K562 (cell line): Measurements from ENCODE around the gene TRIM47. TPM values are rescaled to one million over a fixed set of nuclear protein-coding genes. Genes with fewer than 3 reads are reported as not detected.

Experiments
- DACH1 ChIP-seq: fragments of 450-650 bp; IDR thresholded peaks from 2 replicates; pipeline ENCODE4 v1.6.1; 2018; ENCODE audit not compliant: partially characterized antibody
- DIDO1 ChIP-seq: fragments of 450-650 bp; IDR thresholded peaks from 2 replicates; pipeline ENCODE4 v1.6.1; 2016; ENCODE audit warnings: low read depth, missing biosample characterization, missing genetic modification characterization
- FOXK1 ChIP-seq: sonication (generic); formaldehyde crosslinking; IDR thresholded peaks from 2 replicates; pipeline ENCODE4 v1.8.0; 2022; ENCODE audit warnings: missing genetic modification reagents, mild to moderate bottlenecking, borderline replicate concordance
- GATA2 ChIP-seq: sonication (generic); formaldehyde crosslinking; IDR thresholded peaks from 2 replicates; pipeline ENCODE4 v1.4.0; 2020; ENCODE audit warnings: mild to moderate bottlenecking, missing genetic modification reagents
- GATAD2A ChIP-seq: fragments of 450-650 bp; IDR thresholded peaks from 2 replicates; pipeline ENCODE4 v1.6.1; 2017
- HNRNPL ChIP-seq: fragments of 200-400 bp; formaldehyde crosslinking; IDR thresholded peaks from 2 replicates; pipeline ENCODE4 v1.6.1; 2017; ENCODE audit warnings: low read depth, mild to moderate bottlenecking, low read length
- ID3 ChIP-seq, 2 experiments: fragments of 250-450 bp in 1 of 2; fragments of 450-650 bp in 1 of 2; sonication (Bioruptor Pico) in 1 of 2; IDR thresholded peaks; 2 replicates each; pipeline versions ENCODE4 v1.6.1 to v1.8.0; 2016 to 2021; ENCODE audit warnings: mild to moderate bottlenecking in 2 of 2, moderate library complexity in 2 of 2, missing compliant biosample characterization in 1 of 2, missing genetic modification characterization in 1 of 2
- KAT8 ChIP-seq: fragments of 450-650 bp; IDR thresholded peaks from 2 replicates; pipeline ENCODE4 v1.6.1; 2016; ENCODE audit warnings: low read depth, mild to moderate bottlenecking
- LEF1 ChIP-seq: fragments of 450-650 bp; IDR thresholded peaks from 2 replicates; pipeline ENCODE4 v1.6.1; 2016; ENCODE audit warnings: mild to moderate bottlenecking
- MTA1 ChIP-seq: fragments of 450-650 bp; IDR thresholded peaks from 2 replicates; pipeline ENCODE4 v1.6.1; 2017; ENCODE audit warnings: borderline replicate concordance
- NFIX ChIP-seq: fragments of 250-450 bp; sonication (Bioruptor Pico); IDR thresholded peaks from 2 replicates; pipeline ENCODE4 v1.4.0; 2020; ENCODE audit warnings: low read depth, mild to moderate bottlenecking, moderate library complexity
- NFXL1 ChIP-seq: fragments of 450-650 bp; formaldehyde crosslinking; IDR thresholded peaks from 2 replicates; pipeline ENCODE4 v1.4.0; 2021; ENCODE audit warnings: mild to moderate bottlenecking
- NRF1 ChIP-seq, 2 experiments: fragments of 450-650 bp; IDR thresholded peaks in 1 of 2; conservative IDR thresholded peaks in 1 of 2; 2 replicates each; pipeline ENCODE4 v1.6.1; 2014; ENCODE audit warnings: mild to moderate bottlenecking in 2 of 2
- PREB ChIP-seq: sonication (generic); formaldehyde crosslinking; IDR thresholded peaks from 2 replicates; pipeline ENCODE4 v1.8.1; 2023; ENCODE audit warnings: mild to moderate bottlenecking, missing genetic modification reagents
- SRSF3 ChIP-seq: fragments of 200-400 bp; formaldehyde crosslinking; IDR thresholded peaks from 2 replicates; pipeline ENCODE4 v1.6.1; 2016; ENCODE audit warnings: mild to moderate bottlenecking, low read length, moderate library complexity; ENCODE audit not compliant: insufficient read depth
- THRA ChIP-seq: fragments of 450-650 bp; IDR thresholded peaks from 2 replicates; pipeline ENCODE4 v1.6.1; 2017; ENCODE audit warnings: mild to moderate bottlenecking, moderate library complexity
- ZC3H4 ChIP-seq: sonication (generic); formaldehyde crosslinking; IDR thresholded peaks from 2 replicates; pipeline ENCODE4 v1.9.0; 2021; ENCODE audit warnings: missing genetic modification reagents, borderline replicate concordance
- ZC3H8 ChIP-seq: fragments of 450-650 bp; IDR thresholded peaks from 2 replicates; pipeline ENCODE4 v1.6.1; 2017
- ZFP30 ChIP-seq: fragments of 250-450 bp; sonication (Bioruptor Pico); IDR thresholded peaks from 2 replicates; pipeline ENCODE4 v1.8.0; 2022; ENCODE audit warnings: moderate library complexity, mild to moderate bottlenecking, inconsistent platforms, borderline replicate concordance
- ZNF224 ChIP-seq: sonication (generic); formaldehyde crosslinking; IDR thresholded peaks from 2 replicates; pipeline ENCODE4 v1.8.0; 2022; ENCODE audit warnings: mild to moderate bottlenecking, missing genetic modification reagents
- polyA plus RNA-seq, 8 experiments: library from polyadenylated mRNA; depleted of rRNA in 4 of 8; stranded (reverse) in 5 of 8; unstranded in 3 of 8; fragments of >200 nt; fragmentation: Nextera tagmentation in 2 of 8; fragmentation: Illumina TruSeq in 1 of 8; extraction: Ambion mirVana in 2 of 8; extraction: Trizol in 1 of 8; gene quantifications; 2 replicates each; pipeline versions ENCODE4 v1.2.1 to v1.2.3, GENCODE V29; 2011 to 2014; ENCODE audit warnings: inconsistent platforms in 1 of 8, missing spikeins in 1 of 8
- total RNA-seq, 7 experiments: library from RNA; depleted of rRNA in 6 of 7; stranded (reverse); fragments of >200 nt in 6 of 7; fragmentation: Illumina TruSeq in 2 of 7; extraction: Trizol in 2 of 7; gene quantifications; 2 replicates each; pipeline versions ENCODE4 v1.2.1 to v1.2.3, GENCODE V29; 2011 to 2021; ENCODE audit warnings: low replicate concordance in 1 of 7
- TF ChIP-seq, protein P1 (sequence below): fragments of 450-650 bp; IDR thresholded peaks from 2 replicates; pipeline ENCODE4 v1.6.1; 2016; ENCODE audit warnings: borderline replicate concordance
- TF ChIP-seq, protein P2 (sequence below): sonication (generic); formaldehyde crosslinking; IDR thresholded peaks from 2 replicates; pipeline ENCODE4 v1.8.1; 2023; ENCODE audit warnings: mild to moderate bottlenecking, missing genetic modification reagents

Gene TRIM47
- total and polyA plus RNA-seq, 9 of the 15 experiments (the other 6 are each of a cell fraction or from before 2014, with no cell fraction given) = 0.56 to 6.1 (median 3.2) TPM

DNA sequence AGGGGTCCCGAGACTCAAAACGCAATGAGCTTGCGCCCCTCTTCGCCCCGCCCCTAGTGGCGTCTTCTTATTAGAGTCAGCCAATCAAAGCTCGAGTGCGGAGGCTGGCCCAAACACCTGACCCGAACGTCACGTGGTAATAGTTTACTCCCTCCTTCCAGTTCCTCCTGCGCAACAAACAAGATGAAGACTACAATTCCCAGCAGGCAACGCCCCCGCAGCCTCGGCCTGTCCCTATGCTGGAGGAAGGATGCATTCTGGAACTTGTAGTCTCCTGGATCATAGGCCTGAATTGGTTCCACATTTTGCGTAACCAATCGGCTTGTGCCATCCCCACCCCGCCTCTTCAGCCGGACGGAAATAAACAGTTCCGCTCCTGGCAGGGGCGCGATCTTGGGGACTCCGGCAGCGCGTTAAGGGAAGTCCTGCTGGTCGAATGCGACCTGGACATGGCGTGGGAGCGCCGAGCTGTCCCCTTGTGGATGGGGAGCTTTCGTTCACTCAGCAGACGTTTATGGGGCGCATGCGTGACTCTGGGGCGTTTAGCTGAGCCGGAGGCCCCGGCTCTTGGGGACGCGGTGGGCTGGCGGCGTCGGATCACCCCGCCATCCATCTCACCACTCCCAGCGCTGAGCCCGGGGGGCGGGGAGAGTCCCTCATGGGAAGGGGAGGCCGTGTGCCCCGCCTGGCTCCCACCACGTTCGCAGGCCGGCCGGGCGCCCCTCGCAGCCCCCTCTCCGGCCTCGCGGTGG lies 22.9 kb downstream of the TRIM47 start, which contains the start of gene WBP2 (continued):
- TF ChIP-seq THRA = no peak
- TF ChIP-seq, protein P1, sequence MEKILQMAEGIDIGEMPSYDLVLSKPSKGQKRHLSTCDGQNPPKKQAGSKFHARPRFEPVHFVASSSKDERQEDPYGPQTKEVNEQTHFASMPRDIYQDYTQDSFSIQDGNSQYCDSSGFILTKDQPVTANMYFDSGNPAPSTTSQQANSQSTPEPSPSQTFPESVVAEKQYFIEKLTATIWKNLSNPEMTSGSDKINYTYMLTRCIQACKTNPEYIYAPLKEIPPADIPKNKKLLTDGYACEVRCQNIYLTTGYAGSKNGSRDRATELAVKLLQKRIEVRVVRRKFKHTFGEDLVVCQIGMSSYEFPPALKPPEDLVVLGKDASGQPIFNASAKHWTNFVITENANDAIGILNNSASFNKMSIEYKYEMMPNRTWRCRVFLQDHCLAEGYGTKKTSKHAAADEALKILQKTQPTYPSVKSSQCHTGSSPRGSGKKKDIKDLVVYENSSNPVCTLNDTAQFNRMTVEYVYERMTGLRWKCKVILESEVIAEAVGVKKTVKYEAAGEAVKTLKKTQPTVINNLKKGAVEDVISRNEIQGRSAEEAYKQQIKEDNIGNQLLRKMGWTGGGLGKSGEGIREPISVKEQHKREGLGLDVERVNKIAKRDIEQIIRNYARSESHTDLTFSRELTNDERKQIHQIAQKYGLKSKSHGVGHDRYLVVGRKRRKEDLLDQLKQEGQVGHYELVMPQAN = peak; percentile 73
- TF ChIP-seq ID3 (CRISPR knock-in tag; IDR thresholded peaks at IDR 0.05) = no peak
- TF ChIP-seq ID3 (tag; IDR thresholded peaks at IDR 0.05) = peak; percentile 43
- no peak for TF ChIP-seq GATAD2A
- peak; percentile 92 to 94 for TF ChIP-seq NRF1 (conservative IDR thresholded peaks at IDR 0.05 in 1 of 2, IDR thresholded peaks at IDR 0.05 in 1 of 2)
- TF ChIP-seq, protein P2, sequence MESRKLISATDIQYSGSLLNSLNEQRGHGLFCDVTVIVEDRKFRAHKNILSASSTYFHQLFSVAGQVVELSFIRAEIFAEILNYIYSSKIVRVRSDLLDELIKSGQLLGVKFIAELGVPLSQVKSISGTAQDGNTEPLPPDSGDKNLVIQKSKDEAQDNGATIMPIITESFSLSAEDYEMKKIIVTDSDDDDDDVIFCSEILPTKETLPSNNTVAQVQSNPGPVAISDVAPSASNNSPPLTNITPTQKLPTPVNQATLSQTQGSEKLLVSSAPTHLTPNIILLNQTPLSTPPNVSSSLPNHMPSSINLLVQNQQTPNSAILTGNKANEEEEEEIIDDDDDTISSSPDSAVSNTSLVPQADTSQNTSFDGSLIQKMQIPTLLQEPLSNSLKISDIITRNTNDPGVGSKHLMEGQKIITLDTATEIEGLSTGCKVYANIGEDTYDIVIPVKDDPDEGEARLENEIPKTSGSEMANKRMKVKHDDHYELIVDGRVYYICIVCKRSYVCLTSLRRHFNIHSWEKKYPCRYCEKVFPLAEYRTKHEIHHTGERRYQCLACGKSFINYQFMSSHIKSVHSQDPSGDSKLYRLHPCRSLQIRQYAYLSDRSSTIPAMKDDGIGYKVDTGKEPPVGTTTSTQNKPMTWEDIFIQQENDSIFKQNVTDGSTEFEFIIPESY = peak; percentile 63; the same call in 1 of the 2 replicates
- TF ChIP-seq MTA1 = peak; percentile 34; the same call in 1 of the 2 replicates
- TF ChIP-seq ZC3H8 = no peak
- TF ChIP-seq FOXK1 = 0 out of 2 replicates have a peak, but pooled peaks have one; percentile 49
- TF ChIP-seq SRSF3 = no peak
- no peak for TF ChIP-seq ZFP30 (CRISPR knock-in tag)
- no peak; the same call in 1 of the 2 replicates for TF ChIP-seq NFXL1 (CRISPR knock-in tag)
- TF ChIP-seq KAT8 = no peak
- TF ChIP-seq NFIX = no peak
- no peak for TF ChIP-seq DACH1
- no peak for TF ChIP-seq DIDO1 (tag)
- no peak for TF ChIP-seq ZNF224
- no peak for TF ChIP-seq HNRNPL
- TF ChIP-seq GATA2 (CRISPR knock-in tag) = no peak
- peak; percentile 82; the same call in 1 of the 2 replicates for TF ChIP-seq ZC3H4 (CRISPR knock-in tag)
- no peak for TF ChIP-seq PREB (CRISPR knock-in tag)
- no peak for TF ChIP-seq LEF1
